ENCODE results near the gene PEX3. TPM values are rescaled to one million over a fixed set of nuclear protein-coding genes. Genes with fewer than 3 reads are reported as not detected.

Gene PEX3
- total RNA-seq, 1 experiment from 2014 or later: 23.4 TPM

DNA sequence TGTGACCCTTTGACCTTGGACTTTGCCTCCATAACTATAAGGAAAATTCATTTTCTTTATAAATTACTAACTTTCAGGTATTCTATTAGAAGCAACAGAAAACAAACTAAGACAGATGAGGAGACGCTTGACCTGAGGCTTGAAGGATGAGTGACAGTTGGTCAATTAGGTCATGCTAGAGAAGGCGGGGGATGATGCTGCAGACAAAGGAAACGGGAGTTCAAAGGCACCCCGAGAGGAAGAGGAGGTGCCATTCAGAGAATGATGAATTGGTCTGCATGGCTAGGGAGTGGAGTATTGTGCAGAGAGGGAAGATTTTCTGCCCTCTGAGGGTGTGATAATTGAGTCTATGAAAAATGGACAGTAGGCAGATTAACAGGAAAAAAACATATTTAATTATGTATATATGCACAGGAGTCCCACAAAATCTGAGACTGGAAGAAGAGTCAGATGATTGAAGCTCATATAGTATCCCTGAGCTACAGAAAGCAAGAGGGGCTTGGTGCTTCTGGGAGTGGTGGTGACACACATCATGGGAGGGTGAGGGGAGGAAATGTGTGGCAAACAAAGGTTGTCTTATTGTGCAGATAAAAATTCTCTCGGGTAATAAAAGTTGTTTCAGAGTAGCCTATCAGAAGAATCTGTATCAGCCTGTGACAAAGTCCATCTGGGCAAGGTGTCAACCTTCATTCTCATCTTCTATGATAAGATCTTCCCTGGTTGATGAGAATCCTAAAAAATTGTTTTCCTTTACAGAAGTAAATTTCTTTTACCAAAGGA, 81.3 kb downstream of the PEX3 start:
- no peak for DNase-seq
- peaks cover 13% of the 10 kb centered on the region; the same call in 1 of the 2 replicates for H3K27me3 ChIP-seq
- H3K4me3 ChIP-seq: no peak overlapping the region
- no peaks in the 10 kb centered on the region for H3K36me3 ChIP-seq
- no peaks in the 10 kb centered on the region for H3K9me3 ChIP-seq (replicated peaks)
- no peak overlapping the region for H3K27ac ChIP-seq
- H3K4me1 ChIP-seq: no peaks in the 10 kb centered on the region

DNA sequence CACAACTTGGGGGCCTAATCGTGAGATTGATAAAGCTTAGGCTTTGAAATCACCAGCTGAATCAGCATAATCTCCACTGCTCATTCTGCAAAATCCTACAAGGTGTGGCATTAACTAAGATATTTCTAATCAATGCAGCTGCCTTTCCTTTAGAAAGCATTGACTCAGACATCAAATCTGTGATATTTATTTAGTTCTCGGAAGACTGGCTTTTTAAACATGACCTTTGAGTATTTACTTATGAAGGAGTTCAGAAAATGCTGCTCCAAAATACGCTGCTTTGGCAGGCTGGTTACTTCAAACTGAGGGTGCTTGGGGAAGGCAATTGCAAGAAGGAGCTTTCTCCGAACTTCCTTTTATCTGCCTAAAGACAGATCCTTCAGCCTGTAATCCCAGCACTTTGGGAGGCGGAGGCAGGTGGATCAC, 84.6 kb downstream of the PEX3 start:
- Histone ChIP-seq H3K9me3 (replicated peaks) (no peaks in the 10 kb centered on the region), H3K4me1 (peaks cover 5% of the 10 kb centered on the region; the same call in 1 of the 2 replicates), H3K4me3 (no peak overlapping the region), H3K27ac (no peak overlapping the region), H3K27me3 (peaks cover 13% of the 10 kb centered on the region; the same call in 1 of the 2 replicates), H3K36me3 (no peaks in the 10 kb centered on the region)
- no peak for DNase-seq

DNA sequence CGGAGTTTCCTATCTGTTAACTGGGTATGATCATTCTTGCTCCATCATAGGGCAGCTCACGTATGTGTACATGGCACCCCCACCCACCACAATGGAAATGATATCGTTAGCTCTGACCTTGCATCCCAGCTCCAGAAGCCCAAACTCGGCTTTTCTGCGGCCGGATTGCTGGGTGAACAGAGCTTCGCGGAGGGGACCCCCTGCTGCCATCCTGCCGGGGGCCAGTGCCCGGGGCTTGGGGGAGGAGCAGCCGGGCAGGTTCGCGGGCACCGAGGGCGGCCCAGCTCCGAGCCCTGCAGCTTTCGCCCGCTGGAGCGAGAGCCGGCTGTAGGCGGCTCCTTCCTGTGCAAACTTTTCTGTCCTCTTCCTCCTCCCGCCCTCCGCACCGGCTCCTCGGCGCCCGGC, 85.9 kb downstream of the PEX3 start:
- Histone ChIP-seq H3K4me3 (peak overlapping the region; percentile 62), H3K4me1 (peaks cover 5% of the 10 kb centered on the region; the same call in 1 of the 2 replicates), H3K36me3 (no peaks in the 10 kb centered on the region), H3K9me3 (replicated peaks) (no peaks in the 10 kb centered on the region), H3K27me3 (peaks cover 13% of the 10 kb centered on the region; the same call in 1 of the 2 replicates), H3K27ac (no peak overlapping the region)
- DNase-seq: peak; percentile 43 to 54

DNA sequence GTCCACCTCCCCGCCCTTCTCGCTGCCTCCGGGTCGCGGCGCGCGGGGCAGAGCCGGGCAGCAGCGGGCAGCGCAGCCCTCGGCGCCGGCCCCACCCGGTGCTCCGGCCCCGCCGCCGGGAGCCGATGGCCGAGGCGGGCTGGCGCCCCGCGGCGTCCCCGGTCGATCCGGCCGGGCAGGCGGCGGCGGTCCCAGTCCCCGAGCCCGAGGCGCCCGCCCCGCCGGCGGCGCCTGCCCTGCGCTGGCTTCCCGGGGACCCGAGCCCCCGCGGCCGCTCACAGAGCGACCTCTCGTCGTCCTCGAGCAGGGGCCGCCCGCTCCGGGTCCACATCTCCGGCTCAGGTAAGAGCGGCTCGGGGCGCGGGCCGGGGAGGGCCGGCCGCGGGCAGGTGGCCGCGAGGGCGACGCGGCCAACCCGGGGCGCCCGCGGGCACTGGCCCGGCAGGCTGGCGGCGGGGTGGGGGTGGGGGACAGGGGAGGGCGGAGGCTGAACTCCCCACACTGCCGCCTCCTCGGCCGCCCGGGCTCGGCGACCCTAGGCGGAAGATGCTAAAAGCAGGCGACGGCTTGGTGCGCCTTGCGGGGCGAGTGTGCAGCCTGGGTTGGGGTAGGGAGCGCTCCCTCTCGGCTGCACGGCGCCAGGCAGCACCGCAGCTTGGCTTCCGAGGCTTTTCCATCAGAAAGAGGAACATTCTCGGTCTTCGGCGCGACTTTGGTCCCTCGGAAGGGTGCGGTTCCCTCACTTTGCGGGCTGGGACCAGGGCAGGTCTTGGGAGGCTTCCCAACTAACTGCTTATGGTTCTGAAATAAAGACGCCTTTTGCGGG, 86.5 kb downstream of the PEX3 start:
- peak overlapping the region; percentile 62 for H3K4me3 ChIP-seq
- no peak overlapping the region for H3K27ac ChIP-seq
- no peaks in the 10 kb centered on the region for H3K9me3 ChIP-seq (replicated peaks)
- H3K4me1 ChIP-seq: peaks cover 5% of the 10 kb centered on the region; the same call in 1 of the 2 replicates
- peak; percentile 61 to 67 for DNase-seq
- H3K27me3 ChIP-seq: peaks cover 13% of the 10 kb centered on the region; the same call in 1 of the 2 replicates
- no peaks in the 10 kb centered on the region for H3K36me3 ChIP-seq

DNA sequence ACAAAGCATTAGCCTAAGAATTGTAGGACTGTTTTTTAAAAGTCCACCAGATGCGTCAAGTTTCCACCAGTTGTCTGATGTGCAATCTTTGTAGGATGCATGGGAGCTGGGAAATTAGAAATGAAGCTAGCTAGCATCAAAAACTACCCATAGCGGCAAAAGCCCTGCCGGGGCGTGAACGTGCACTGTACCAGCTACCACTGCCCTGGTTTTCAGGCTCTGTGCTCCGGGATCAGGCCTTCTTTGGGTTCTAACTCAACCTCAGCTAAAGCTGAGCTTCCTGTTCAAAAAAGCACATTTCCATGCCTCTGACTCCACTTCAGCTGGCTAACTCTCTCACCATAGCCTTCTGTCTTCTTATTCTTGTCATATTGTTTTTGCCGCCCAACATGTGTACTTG, 87.8 kb downstream of the PEX3 start:
- no peaks in the 10 kb centered on the region for H3K36me3 ChIP-seq
- DNase-seq: no peak
- H3K4me1 ChIP-seq: peaks cover 5% of the 10 kb centered on the region; the same call in 1 of the 2 replicates
- no peak overlapping the region for H3K27ac ChIP-seq
- H3K9me3 ChIP-seq (replicated peaks): no peaks in the 10 kb centered on the region
- no peak overlapping the region for H3K4me3 ChIP-seq
- H3K27me3 ChIP-seq: peaks cover 13% of the 10 kb centered on the region; the same call in 1 of the 2 replicates

DNA sequence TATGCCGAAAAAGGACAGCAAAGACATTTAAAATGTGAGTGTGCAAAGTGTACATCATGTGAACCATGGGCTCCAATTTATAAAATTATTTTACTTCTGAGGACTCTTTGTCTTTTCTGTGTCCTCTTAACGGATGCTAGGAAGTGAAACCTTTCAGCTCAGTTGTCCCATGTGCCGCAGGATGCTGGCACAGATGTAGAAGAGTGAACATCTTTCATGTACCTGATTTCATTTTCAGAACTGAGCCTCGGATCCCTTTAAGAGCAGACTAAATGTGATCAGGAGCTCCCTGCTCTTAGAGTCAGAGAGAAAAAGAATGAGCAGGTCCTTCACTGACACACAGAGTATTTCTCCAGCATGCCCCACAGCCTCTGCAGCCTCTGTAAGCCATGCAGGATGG, 88.5 kb downstream of the PEX3 start:
- Histone ChIP-seq H3K27ac (no peak overlapping the region), H3K27me3 (peaks cover 13% of the 10 kb centered on the region; the same call in 1 of the 2 replicates), H3K36me3 (no peaks in the 10 kb centered on the region), H3K4me1 (peaks cover 5% of the 10 kb centered on the region; the same call in 1 of the 2 replicates), H3K4me3 (no peak overlapping the region), H3K9me3 (replicated peaks) (no peaks in the 10 kb centered on the region)
- no peak for DNase-seq

DNA sequence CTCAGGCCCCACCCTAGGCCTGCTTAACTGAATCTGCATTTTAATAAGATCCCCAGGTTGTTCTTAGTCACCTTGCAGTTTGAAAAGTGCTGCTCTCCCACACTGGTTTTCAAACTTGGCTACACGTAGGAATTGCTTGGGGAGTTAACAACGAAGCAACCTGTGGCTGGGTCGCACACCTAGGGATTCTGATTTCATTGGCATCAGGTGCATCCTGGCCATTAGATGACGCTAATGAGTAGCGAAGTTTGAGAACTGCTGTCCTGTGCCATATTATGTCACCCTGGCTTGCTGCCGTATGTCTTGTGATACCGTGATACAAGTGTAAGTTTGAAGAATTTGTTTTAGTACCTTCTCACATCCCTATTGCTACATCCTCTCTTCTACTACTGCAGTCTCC, 89.1 kb downstream of the PEX3 start:
- peaks cover 12% of the 10 kb centered on the region; the same call in 1 of the 2 replicates for H3K27me3 ChIP-seq
- no peak overlapping the region for H3K4me3 ChIP-seq
- no peak overlapping the region for H3K27ac ChIP-seq
- H3K36me3 ChIP-seq: no peaks in the 10 kb centered on the region
- DNase-seq: no peak
- H3K9me3 ChIP-seq (replicated peaks): no peaks in the 10 kb centered on the region
- peaks cover 5% of the 10 kb centered on the region; the same call in 1 of the 2 replicates for H3K4me1 ChIP-seq

DNA sequence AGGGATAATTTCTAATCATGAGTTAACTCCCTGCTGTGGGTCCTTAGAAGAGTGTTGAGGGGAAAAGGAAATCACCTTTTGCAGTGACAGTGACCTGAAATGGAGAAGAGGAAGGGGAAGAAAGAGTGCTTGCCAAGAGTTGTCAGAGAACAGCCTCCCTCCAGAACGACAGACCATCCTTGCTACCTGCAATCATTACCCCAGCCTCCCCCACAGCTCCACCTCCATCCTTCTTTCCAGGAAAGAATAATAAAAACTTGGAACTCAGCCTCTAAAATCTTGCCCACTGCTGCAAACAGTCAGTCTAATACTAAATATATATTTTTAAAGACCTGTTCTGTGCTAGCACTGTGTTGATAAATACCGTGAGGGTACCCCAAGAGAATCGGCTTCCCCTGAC, 89.6 kb downstream of the PEX3 start:
- H3K4me1 ChIP-seq: peaks cover 5% of the 10 kb centered on the region; the same call in 1 of the 2 replicates
- peaks cover 7% of the 10 kb centered on the region; the same call in 1 of the 2 replicates for H3K27me3 ChIP-seq
- H3K9me3 ChIP-seq (replicated peaks): no peaks in the 10 kb centered on the region
- DNase-seq: no peak
- H3K27ac ChIP-seq: no peak overlapping the region
- no peak overlapping the region for H3K4me3 ChIP-seq
- H3K36me3 ChIP-seq: no peaks in the 10 kb centered on the region

Other genes with a start within 250 kb of the PEX3 start
- gene ADAT2, start 110 bp upstream of the PEX3 start, total RNA-seq (2014; rRNA removed; shearing (Covaris generic)): 6.2 and 11.1 TPM in 2 replicates
- 38.4 and 40.3 TPM in 2 replicates for gene FUCA2, start 60.9 kb downstream of the PEX3 start, total RNA-seq (2014; rRNA removed; shearing (Covaris generic))
- 57.1 and 63.7 TPM in 2 replicates for gene PHACTR2, start 227.2 kb downstream of the PEX3 start, total RNA-seq (2014; rRNA removed; shearing (Covaris generic))

Data from SJCRH30 (cell line).